ENCODE measurements around the gene NFE2L1.

Gene NFE2L1

GRCh38 chr17:48100591-48101011 lies 52.4 kb downstream of the NFE2L1 start:
- in situ Hi-C loops (cut with MboI; ENCODE audit: low pct_unique_long_range_greater_than_20kb, low sequenced_read_pairs), result no loop called here

GRCh38 chr17:48101012-48101720 lies 53.0 kb downstream of the NFE2L1 start, which contains the start of gene CBX1:
CBX1 (minus strand) TSS chr17:48101478; CDS start chr17:48077004, 24,474 bp downstream.
- in situ Hi-C loops (cut with MboI; ENCODE audit: low pct_unique_long_range_greater_than_20kb, low sequenced_read_pairs), result no loop called here
- peak; percentile 94 for DNase-seq

More at GRCh38 chr17:48100591-48101011, 52.4 kb downstream of the NFE2L1 start:
- no peak for DNase-seq

GRCh38 chr17:48102043-48102750 lies 54.0 kb downstream of the NFE2L1 start:
- DNase-seq, result peak; percentile 44
- in situ Hi-C loops (cut with MboI; ENCODE audit: low pct_unique_long_range_greater_than_20kb, low sequenced_read_pairs), result no loop called here

GRCh38 chr17:48102798-48103715 lies 54.9 kb downstream of the NFE2L1 start:
- DNase-seq, result peak; percentile 86
- in situ Hi-C loops (cut with MboI; ENCODE audit: low pct_unique_long_range_greater_than_20kb, low sequenced_read_pairs), result no loop called here

DNA sequence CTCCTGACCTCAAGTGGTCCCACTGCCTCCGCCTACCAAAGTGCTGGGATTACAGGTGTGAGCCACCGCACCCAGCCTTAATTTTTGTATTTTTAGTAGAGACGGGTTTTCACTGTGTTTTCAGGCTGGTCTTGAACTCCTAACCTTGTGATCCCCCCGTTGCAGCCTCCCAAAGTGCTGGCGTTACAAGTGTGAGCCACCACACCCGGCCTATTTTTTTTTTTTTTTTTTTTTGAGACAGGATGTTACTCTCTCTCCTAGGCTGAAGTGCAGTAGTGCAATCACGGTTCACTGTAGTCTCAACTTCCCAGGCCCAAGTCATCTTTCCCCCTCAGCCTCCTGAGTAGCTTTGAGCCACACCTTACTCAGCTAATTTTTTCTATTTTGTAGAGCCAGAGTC lies 56.3 kb downstream of the NFE2L1 start:
- in situ Hi-C loops (cut with MboI; ENCODE audit: low pct_unique_long_range_greater_than_20kb, low sequenced_read_pairs), result no loop called here
- DNase-seq, result no peak

GRCh38 chr17:48106802-48107136 lies 58.6 kb downstream of the NFE2L1 start:
- in situ Hi-C loops (cut with MboI; ENCODE audit: low pct_unique_long_range_greater_than_20kb, low sequenced_read_pairs), result no loop called here
- DNase-seq, result no peak

DNA sequence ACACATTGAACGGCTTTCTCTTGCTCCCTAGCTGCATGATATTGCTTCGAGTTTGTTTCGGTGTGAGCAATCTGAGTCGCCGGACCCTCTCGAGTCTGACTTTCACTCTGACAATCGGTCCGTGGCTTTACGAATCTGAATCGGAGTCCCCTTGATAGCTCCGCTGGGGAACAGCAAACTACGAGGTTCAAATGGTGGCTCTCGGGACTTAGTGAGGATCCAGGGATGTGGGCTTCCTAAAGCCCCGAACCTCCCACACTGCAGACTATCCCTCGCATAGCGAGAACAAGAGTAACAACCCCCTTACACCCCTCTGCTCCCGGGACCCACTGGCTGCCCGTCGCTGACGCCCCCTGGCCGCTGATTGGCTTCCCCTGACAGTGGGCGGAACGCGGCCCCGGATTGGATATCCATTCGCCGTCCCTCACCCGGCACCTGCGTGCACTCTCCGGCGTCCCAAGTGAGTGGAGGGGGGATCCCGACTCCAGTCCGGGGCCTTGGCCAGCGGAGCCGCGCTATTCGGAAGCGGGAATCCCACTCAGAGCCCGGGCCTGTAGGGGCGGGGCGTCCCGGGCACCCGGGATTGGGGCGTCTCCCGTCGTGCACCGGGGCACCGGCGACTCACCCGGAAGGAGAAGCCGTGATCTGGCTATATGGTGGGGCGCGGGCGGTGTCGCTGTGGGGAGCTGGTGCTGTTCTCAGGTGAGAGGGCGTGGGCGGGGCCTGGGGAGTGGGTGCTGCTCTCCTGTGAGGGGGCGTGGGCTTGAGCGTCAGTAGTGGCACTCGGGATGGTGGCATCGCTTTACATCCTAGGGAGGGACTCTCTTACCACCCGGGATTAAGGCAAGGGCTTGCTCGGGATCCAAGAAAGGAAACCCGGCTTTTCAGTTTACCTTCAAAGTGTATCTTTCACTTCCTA lies 59.2 kb downstream of the NFE2L1 start, which contains the start of gene SNX11:
Gene SNX11, plus strand, starts transcription at position 630 of the 919 bp plus-strand sequence. CDS start 4,278 bp downstream, outside the sequence.
- peak; percentile 89 for DNase-seq
- in situ Hi-C loops (cut with MboI; ENCODE audit: low pct_unique_long_range_greater_than_20kb, low sequenced_read_pairs), result no loop called here

DNA sequence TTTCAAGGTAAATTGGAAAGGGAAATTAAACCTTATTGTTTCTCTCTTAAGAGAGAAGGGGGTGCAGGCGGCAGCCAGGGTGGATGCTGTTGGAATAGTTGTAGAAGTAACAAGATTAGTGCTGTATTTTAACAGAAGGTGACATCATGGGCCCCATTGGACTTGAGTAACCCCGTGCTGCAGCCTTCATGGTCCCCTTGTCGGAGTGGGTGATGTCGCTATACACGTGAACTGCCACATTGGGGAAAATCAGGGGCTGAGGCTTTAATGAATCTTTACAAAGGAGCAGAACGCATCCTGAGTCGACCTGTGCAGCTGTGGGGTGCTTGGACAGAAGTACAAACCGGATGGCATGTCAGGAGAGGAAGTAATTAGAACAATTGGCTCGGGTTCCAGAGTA lies 62.6 kb downstream of the NFE2L1 start:
- in situ Hi-C loops (cut with MboI; ENCODE audit: low pct_unique_long_range_greater_than_20kb, low sequenced_read_pairs), result no loop called here

More for the DNA sequence above, 62.6 kb downstream of the NFE2L1 start:
- no peak for DNase-seq
